ENCODE measurements around the gene SMNDC1.

SMNDC1 gene

GRCh38 chr10:110277591-110277990, 27.1 kb downstream of the SMNDC1 start:
- Histone ChIP-seq H3K4me3 (ENCODE audit: low read length) (no peak overlapping the region), H4K20me1 (ENCODE audit: control insufficient read depth, insufficient read depth, low read depth, low read length) (no peaks in the 10 kb centered on the region), H3K27ac (ENCODE audit: low read depth, low read length) (no peak overlapping the region), H3K4me2 (ENCODE audit: low read length) (no peak overlapping the region), H3K27me3 (ENCODE audit: control insufficient read depth, low read length) (no peaks in the 10 kb centered on the region), H3K79me2 (ENCODE audit: control insufficient read depth, low read length) (no peaks in the 10 kb centered on the region), H3K36me3 (ENCODE audit: control insufficient read depth, low read length) (peaks cover 3% of the 10 kb centered on the region; the same call in 1 of the 2 replicates), H3K4me1 (ENCODE audit: control insufficient read depth, low read length) (peaks cover 14% of the 10 kb centered on the region), H3K9me2 (replicated peaks; ENCODE audit: control insufficient read depth, low read length) (no peaks in the 10 kb centered on the region), H3K9me3 (ENCODE audit: control insufficient read depth, insufficient read depth, low read length) (no peaks in the 10 kb centered on the region), H3F3A (ENCODE audit: control insufficient read depth, insufficient read depth) (peaks cover 3% of the 10 kb centered on the region; the same call in 1 of the 2 replicates)
- TF ChIP-seq CTCF (IDR thresholded peaks at IDR 0.05; ENCODE audit: low read depth, low read length, poor library complexity, severe bottlenecking): no peak
- 0 out of 2 replicates have a peak, but pooled peaks have one; percentile 39 for TF ChIP-seq EZH2phosphoT487 (IDR thresholded peaks at IDR 0.05; ENCODE audit: borderline replicate concordance, low read length)

DNA sequence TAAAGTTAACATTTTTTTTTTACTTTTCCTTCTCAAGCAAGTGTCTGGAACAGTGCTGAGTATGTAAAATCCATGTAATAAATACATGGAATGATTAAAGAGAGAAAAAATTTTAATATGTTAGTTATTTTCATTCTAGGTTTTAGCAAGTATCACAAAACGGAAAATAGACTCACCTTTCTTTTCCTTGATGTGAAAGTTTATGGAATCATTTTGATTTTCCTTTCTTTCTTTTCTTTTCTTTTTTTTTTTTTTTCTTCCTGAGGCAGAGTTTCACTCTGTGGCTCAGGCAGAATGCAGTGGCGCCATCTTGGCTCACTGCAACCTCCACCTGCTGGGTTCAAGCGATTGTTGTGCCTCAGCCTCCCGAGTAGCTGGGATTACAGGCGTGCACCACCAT, 28.1 kb downstream of the SMNDC1 start:
- no peaks in the 10 kb centered on the region for H3K9me2 ChIP-seq (replicated peaks; ENCODE audit: control insufficient read depth, low read length)
- H3K9me3 ChIP-seq (ENCODE audit: control insufficient read depth, insufficient read depth, low read length): no peaks in the 10 kb centered on the region
- peaks cover 3% of the 10 kb centered on the region; the same call in 1 of the 2 replicates for H3K36me3 ChIP-seq (ENCODE audit: control insufficient read depth, low read length)
- H4K20me1 ChIP-seq (ENCODE audit: control insufficient read depth, insufficient read depth, low read depth, low read length): no peaks in the 10 kb centered on the region
- no peak overlapping the region for H3K27ac ChIP-seq (ENCODE audit: low read depth, low read length)
- peaks cover 3% of the 10 kb centered on the region; the same call in 1 of the 2 replicates for H3F3A ChIP-seq (ENCODE audit: control insufficient read depth, insufficient read depth)
- H3K4me1 ChIP-seq (ENCODE audit: control insufficient read depth, low read length): peaks cover 14% of the 10 kb centered on the region
- no peak overlapping the region for H3K4me3 ChIP-seq (ENCODE audit: low read length)
- no peaks in the 10 kb centered on the region for H3K27me3 ChIP-seq (ENCODE audit: control insufficient read depth, low read length)
- no peak for TF ChIP-seq CTCF (IDR thresholded peaks at IDR 0.05; ENCODE audit: low read depth, low read length, poor library complexity, severe bottlenecking)
- TF ChIP-seq EZH2phosphoT487 (IDR thresholded peaks at IDR 0.05; ENCODE audit: borderline replicate concordance, low read length): no peak
- no peaks in the 10 kb centered on the region for H3K79me2 ChIP-seq (ENCODE audit: control insufficient read depth, low read length)
- H3K4me2 ChIP-seq (ENCODE audit: low read length): no peak overlapping the region

- Histone ChIP-seq H3K4me2 (ENCODE audit: low read length) (no peak overlapping the region), H3K4me1 (ENCODE audit: control insufficient read depth, low read length) (peaks cover 14% of the 10 kb centered on the region), H3K9me2 (replicated peaks; ENCODE audit: control insufficient read depth, low read length) (no peaks in the 10 kb centered on the region), H4K20me1 (ENCODE audit: control insufficient read depth, insufficient read depth, low read depth, low read length) (no peaks in the 10 kb centered on the region), H3K27me3 (ENCODE audit: control insufficient read depth, low read length) (no peaks in the 10 kb centered on the region), H3F3A (ENCODE audit: control insufficient read depth, insufficient read depth) (no peaks in the 10 kb centered on the region), H3K9me3 (ENCODE audit: control insufficient read depth, insufficient read depth, low read length) (no peaks in the 10 kb centered on the region), H3K79me2 (ENCODE audit: control insufficient read depth, low read length) (no peaks in the 10 kb centered on the region), H3K27ac (ENCODE audit: low read depth, low read length) (no peak overlapping the region), H3K36me3 (ENCODE audit: control insufficient read depth, low read length) (peaks cover 3% of the 10 kb centered on the region; the same call in 1 of the 2 replicates), H3K4me3 (ENCODE audit: low read length) (no peak overlapping the region)
- TF ChIP-seq EZH2phosphoT487 (IDR thresholded peaks at IDR 0.05; ENCODE audit: borderline replicate concordance, low read length): no peak
- no peak for TF ChIP-seq CTCF (IDR thresholded peaks at IDR 0.05; ENCODE audit: low read depth, low read length, poor library complexity, severe bottlenecking)
These were observed 29.5 kb downstream of the SMNDC1 start for GRCh38 chr10:110275128-110275729.
